C1 segment of cervical spinal cord (tissue), 14 donors: ENCODE measurements around the gene SOX18.
A peak's percentile ranks its signal among the peaks of the same experiment; 100 is the strongest.

Experiments used
- DNase-seq, 14 donors: peaks; one replicate each; lab custom pipeline; 2025; lab: John Stamatoyannopoulos, UW

SOX18 gene

GRCh38 chr20:64080813-64081623 is 31.6 kb upstream of the SOX18 start:
- DNase-seq = no peak

GRCh38 chr20:64080013-64080812 is 30.8 kb upstream of the SOX18 start, which contains the start of gene OPRL1:
Gene OPRL1, plus strand, starts transcription at chr20:64080082. Its CDS starts 12,639 bp downstream, at chr20:64092721.
- no peak for DNase-seq

- DNase-seq = peak in 12 of 14 donors; percentile 25 to 84 (median 71)
Observed at GRCh38 chr20:64079273-64080012, 30.0 kb upstream of the SOX18 start, which contains the start of gene RGS19. Gene RGS19, minus strand, starts transcription at chr20:64079518. Its CDS starts 2,632 bp downstream, at chr20:64076886.

- no peak for DNase-seq
Observed at GRCh38 chr20:64078934-64079272, 29.5 kb upstream of the SOX18 start.

- peak in 2 of 14 donors; percentile 25 to 39 for DNase-seq
Observed at GRCh38 chr20:64077876-64078551, 28.6 kb upstream of the SOX18 start.

GRCh38 chr20:64077541-64077875 is 28.1 kb upstream of the SOX18 start:
- DNase-seq = no peak

- peak in 4 of 14 donors; percentile 19 to 54 (median 32) for DNase-seq
Observed at GRCh38 chr20:64077094-64077493, 27.7 kb upstream of the SOX18 start.

- no peak for DNase-seq
Observed at GRCh38 chr20:64076061-64076997, 26.9 kb upstream of the SOX18 start.

GRCh38 chr20:64075556-64075955 is 26.1 kb upstream of the SOX18 start:
- no peak for DNase-seq

GRCh38 chr20:64074963-64075362 is 25.5 kb upstream of the SOX18 start:
- DNase-seq = no peak

- no peak for DNase-seq
Observed at GRCh38 chr20:64074184-64074789, 24.8 kb upstream of the SOX18 start.

GRCh38 chr20:64073476-64074183 is 24.2 kb upstream of the SOX18 start:
- DNase-seq = no peak

- no peak for DNase-seq
Observed at GRCh38 chr20:64072498-64073063, 23.1 kb upstream of the SOX18 start.

- no peak for DNase-seq
Observed at GRCh38 chr20:64071341-64072332, 22.2 kb upstream of the SOX18 start.

- no peak for DNase-seq
Observed at GRCh38 chr20:64070244-64070993, 21.0 kb upstream of the SOX18 start.

GRCh38 chr20:64069614-64070243 is 20.3 kb upstream of the SOX18 start:
- DNase-seq = peak in 1 of 14 donors; percentile 13
